Muscle of back (tissue), 11 donors: ENCODE measurements around the gene KRTAP1-5. TPM values are rescaled to one million over a fixed set of nuclear protein-coding genes. Genes with fewer than 3 reads are reported as not detected.
A peak's percentile ranks its signal among the peaks of the same experiment; 100 is the strongest.
"Not testable (repeated sequence)": the region's sequence is repeated elsewhere in the genome, so short reads cannot be mapped to it uniquely, and the experiment has no call there.

Experiments used
- DNase-seq, 3 donors: peaks; one replicate each; pipeline versions ENCODE4 v3.0.0 to v3.0.0-alpha.2; 2013
- polyA plus RNA-seq, 10 donors: library from polyadenylated mRNA; unstranded; fragments of 120-200 nt; gene quantifications; one replicate each; pipeline ENCODE4 v1.2.1, GENCODE V29; 2013; ENCODE audit not compliant: insufficient read length in 10 of 10

Gene KRTAP1-5
- polyA plus RNA-seq, 10 donors = not detected

DNA sequence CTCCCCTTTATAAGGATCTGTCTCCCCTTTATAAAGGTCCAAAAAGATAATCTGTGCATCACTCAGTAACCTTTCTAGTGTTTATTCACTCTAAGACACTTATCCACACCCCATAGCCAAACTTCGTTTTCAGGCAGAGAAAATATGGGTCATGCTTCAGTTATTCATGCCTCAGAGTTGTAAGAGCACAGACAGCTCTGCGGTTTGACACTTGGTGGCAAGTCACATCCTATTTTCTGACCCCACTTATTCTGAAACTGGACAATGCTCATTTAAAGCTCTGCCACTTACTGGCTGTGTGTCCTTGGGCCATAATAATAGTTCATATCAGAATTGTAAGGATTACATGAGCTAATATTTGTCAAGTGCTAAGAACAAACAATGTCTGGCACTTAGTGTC is 22.1 kb upstream of the KRTAP1-5 start:
- no peak for DNase-seq

DNA sequence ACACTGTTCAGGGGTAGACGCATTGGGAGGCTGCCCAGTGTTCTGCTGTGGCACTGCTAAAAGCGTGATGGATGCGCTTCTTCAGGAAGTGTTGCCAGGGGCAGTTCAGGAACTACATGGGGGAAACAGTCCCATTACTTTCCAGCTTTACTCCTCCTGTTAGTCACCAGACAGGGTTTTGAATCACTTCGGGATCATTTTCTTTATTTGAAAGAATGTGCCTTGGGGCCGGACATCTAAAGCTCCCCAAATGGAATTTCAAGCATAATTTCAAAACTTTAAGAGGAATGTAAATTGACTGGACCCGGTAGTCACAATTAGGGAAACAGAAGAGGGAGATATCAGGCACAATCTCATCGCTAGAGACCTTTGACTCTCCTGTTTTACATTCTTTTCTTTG is 21.4 kb upstream of the KRTAP1-5 start:
- peak in 1 of 3 donors; percentile 25 for DNase-seq

DNA sequence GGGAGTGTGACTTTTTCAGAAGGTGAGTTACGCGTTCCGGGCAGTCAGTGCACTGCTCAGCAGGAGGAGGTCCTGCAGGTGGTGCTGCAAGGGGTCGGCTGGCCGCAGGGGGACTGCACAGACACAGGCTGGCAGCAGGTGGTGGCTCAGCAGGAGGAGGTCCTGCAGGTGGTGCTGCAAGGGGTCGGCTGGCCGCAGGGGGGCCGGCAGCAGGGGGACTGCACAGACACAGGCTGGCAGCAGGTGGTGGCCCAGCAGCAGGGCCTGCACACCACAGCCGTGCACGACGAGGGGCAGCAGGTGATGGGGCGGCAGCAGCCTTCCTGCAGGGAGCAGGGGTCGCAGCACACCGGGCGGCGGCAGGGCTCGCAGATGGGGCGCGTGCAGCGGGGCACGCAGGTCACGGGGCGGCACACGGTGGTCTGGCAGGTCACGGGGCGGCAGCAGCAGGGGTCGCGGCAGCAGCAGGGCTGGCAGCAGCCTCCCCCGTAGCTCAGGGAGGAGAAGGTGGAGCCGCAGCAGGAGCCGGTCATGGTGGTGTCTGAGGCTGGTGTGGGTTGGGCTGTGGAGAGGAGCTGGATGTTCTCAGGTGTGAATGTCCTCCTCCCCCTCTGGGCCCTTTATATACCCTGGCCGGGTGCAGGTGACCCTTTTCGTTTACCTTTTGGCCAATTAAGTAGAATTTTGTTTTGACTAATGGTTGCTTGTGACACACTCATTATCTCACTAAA is 19.9 kb upstream of the KRTAP1-5 start, which contains the start of gene KRTAP2-1:
TSS of gene KRTAP2-1 (minus strand) at position 582 of the 731 bp plus-strand sequence. CDS start at position 533, 49 bp downstream.
- not testable (repeated sequence) for DNase-seq

DNA sequence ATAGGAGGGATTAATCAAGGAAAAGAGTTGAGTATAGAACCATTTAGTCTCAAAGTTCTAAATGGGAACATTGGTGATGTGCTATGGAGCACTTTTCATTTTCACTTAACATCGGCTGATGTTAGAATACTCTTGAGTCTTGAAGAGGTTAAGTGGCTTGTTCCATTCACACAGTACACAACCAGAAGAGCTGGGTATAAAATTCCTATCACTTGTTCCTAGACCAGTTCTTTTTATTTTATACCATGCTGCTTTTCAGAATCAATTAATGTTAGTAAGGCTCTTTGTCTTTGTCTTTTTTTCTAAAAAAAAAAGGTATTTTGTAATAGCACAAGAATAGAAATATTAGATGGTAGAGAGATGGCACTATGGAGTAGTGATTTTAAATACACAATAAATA is 15.9 kb upstream of the KRTAP1-5 start:
- DNase-seq = no peak

DNA sequence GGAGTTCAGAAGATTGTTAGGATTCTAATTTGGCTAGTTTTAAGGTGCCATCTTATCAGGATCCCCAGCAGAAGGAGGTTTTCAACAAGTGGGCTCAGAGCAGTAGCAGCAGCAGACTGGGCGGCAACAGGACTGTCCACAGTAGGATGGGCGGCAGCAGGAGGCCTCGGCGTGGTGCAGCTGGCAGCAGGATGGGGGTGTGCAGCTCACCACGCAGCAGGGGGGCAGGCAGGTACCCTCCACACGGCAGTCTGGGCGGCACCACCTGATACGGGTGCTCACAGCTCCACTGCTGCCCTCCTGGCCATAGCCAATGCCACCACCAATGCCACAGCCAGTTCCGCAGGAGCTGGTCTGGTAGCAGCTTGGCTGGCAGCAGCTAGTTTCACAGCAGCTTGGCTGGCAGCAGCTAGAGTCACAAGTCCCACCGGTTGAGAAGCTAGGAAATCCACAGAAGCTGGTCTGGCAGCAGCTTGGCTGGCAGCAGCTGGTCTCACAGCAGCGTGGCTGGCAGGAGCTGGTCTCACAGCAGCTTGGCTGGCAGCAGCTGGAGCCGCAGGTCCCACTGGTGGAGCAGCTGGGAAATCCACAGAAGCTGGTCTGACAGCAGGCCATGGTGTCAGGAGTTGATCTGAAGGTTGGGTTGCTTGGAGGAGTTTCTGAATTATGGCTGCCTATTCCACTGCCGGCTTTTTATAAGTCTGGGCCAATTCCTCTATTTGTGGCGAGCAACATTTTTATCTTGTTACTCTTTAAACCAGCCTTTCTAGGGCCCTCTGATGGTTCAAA is 14.0 kb upstream of the KRTAP1-5 start, which contains the start of gene KRTAP1-1:
TSS of gene KRTAP1-1 (minus strand) at position 668 of the 789 bp plus-strand sequence. CDS start at position 615, 53 bp downstream.
- DNase-seq = peak in 2 of 3 donors; percentile 11 to 43

DNA sequence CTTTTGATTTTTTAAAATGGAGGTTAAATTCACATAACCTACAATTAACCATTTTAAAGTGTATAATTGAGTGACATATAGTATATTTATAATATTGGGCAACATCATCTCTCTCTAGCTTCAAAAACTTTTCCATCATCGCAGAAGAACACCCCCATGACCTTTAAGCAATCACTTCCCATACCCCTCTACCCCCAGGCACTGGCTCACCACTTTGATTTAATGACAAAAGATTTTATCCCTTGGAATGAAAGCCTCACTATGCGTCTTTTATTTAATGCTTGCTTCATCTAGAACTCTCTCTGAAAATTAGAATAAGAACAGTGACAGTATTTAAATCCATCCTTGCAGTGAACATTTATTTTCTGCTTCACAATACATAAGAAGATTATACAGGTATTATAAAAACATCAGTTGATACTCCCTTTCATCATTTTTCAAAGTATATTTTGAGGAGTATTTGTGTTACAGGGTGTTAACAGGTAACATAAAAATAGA is 10.9 kb upstream of the KRTAP1-5 start:
- DNase-seq = no peak

DNA sequence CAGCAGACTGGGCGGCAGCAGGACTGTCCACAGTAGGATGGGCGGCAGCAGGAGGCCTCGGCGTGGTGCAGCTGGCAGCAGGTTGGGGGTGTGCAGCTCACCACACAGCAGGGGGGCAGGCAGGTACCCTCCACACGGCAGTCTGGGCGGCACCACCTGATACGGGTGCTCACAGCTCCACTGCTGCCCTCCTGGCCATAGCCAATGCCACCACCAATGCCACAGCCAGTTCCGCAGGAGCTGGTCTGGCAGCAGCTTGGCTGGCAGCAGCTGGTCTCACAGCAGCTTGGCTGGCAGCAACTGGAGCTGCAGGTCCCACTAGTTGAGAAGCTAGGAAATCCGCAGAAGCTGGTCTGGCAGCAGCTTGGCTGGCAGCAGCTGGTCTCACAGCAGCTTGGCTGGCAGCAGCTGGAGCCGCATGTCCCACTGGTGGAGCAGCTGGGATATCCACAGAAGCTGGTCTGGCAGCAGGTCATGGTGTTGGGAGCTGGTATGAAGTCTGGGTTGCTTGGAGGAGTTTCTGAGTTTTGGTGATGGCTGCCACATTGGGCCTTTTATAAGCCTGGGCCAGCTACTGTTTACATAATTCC is 7.4 kb upstream of the KRTAP1-5 start, which contains the start of gene KRTAP1-3:
TSS of gene KRTAP1-3 (minus strand) at position 529 of the 590 bp plus-strand sequence. CDS start at position 476, 53 bp downstream.
- peak in 1 of 3 donors; percentile 16 for DNase-seq

DNA sequence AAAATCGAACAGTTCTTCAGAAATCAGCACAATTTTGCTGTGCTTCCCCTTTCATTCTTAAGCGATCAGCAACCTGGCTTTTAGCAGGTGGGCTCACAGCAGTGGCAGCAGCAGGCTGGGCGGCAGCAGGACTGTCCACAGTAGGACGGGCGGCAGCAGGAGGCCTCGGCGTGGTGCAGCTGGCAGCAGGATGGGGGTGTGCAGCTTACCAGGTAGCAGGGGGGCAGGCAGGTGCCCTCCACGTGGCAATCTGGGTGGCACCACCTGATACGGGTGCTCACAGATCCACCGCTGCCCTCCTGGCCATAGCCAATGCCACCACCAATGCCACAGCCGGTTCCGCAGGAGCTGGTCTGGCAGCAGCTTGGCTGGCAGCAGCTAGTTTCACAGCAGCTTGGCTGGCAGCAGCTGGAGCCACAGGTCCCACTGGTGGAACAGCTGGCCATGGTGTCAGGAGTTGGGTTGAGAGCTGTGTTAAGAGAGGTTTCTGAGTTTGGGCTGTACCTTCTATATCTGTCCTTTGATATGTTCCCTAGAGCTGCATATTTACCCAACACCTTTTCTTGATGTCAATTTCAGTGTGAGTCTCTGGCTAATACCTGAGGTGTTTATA is 2.7 kb upstream of the KRTAP1-5 start, which contains the start of gene KRTAP1-4:
TSS of gene KRTAP1-4 (minus strand) at position 563 of the 613 bp plus-strand sequence. CDS start at position 446, 117 bp downstream.
- DNase-seq = no peak

DNA sequence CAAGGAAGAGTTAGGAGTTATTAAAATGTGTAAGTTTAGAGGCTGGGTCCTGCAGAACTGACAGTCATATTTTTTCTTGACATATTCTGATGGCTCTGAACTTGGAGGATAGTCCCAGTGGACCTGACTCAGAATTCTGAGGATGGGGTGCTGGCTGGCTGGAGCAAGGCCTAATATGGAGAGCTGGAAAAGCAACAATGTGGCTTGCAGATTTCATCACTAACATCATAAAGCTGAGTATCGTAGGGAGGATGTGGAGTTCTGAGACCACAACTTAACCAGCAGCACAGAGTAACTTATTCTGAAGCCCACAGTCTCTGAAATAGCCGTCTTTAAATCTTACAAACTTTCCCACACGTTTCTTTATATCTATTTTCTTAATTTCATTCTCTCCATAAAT is 2.3 kb downstream of the KRTAP1-5 start:
- no peak for DNase-seq

DNA sequence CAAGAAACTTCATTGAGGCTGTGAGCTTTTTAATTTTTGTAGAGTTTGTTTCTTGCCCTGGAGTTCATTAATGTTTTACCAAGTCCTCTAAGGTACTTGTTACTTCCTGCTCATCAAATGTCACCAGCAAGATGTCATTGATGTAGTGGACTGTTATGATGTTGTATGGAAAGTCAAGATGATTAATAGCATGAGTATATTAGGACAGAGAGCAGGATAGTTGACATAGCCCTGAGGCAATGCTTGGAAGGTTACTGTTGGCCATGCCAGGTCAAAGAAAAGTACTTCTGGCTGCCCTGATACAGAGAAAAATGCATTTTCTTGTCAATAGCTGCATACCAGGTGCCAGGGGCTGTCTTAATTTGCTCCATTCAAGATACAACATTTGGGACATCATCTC is 6.7 kb downstream of the KRTAP1-5 start:
- no peak for DNase-seq

DNA sequence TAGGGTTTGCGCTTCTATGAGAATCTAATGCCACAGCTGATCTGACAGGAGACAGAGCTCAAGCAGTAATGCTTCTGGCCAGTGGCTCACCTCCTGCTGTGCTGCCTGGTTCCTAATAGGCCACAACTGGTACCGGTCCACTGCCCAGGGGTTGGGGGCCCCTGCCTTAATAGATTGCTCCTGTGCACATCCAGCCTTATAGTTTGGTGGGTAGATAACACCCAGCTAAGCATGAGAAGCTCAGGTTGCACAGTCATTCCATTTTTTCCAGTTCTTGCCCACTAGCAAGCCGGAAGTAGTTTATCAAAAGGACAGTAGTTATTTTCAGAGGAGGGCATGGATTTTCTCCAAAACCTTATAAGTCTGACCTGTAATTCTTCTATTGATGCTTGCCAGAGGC is 7.6 kb downstream of the KRTAP1-5 start:
- DNase-seq = no peak

DNA sequence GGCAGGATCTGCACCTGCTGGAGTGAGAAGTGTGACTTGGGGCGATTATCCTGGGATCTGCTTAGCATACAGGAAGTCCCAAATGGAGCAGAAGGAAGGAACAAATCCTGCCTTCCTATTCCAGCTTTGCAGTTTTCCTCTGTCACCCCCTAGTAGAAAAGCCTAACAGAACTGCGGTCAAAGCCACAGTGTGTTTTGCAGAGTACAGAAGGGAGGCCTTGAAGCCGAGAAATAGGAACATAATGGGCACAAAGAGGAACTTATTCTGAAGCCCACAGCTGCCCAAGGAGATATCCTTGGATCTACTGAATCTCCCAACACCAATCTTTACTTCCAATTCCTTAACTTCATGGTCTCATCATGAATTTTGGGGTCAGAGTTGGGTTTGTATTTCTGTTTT is 8.5 kb downstream of the KRTAP1-5 start:
- DNase-seq = no peak

DNA sequence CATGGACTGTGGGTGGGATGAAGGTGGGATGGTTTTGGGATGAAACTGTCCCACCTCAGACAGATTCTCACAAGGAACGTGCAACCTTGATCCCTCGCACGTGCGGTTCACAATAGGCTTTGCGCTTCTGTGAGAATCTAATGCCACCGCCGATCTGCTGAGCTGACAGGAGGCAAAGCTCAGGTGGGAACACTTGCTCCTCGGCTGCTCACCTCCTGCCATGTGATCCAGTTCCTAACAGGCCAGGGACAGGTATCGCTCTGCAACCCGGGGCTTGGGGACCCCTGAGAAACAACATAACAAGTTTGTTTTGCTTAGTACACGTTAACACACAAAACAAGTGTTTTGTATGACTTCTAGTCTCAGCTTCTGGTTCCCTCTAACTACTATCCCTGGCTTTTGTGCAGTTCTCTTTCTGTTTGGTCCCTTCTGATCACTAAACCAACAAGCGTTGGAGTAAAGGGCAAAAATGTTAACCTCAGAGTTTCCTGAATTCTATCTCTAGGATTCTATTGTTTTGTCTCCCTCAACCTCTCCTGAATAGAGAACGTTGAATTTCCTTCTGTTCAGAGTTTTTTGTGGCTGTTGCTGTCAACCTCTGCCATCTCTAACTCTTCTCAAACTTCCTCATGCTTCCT is 10.3 kb downstream of the KRTAP1-5 start:
- DNase-seq = no peak

DNA sequence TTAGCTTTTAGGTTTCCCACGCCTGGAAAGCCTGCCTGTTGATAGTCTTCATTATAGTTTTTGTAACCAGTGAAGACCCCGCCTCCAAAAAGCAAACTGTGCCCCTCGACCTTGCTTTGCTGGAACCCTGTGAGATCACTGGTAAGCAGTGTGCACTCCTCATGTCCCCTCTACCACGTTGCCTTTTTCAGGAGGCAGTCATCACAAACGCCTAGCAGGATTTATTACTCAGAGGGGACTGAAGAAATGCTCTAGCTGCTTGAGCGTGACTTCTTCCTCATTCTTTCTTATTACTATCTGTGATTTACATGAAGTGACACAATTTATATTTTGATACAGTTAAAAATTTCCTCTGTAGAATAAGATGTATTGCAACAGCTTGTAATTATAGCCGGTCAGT is 11.6 kb downstream of the KRTAP1-5 start:
- DNase-seq = no peak

DNA sequence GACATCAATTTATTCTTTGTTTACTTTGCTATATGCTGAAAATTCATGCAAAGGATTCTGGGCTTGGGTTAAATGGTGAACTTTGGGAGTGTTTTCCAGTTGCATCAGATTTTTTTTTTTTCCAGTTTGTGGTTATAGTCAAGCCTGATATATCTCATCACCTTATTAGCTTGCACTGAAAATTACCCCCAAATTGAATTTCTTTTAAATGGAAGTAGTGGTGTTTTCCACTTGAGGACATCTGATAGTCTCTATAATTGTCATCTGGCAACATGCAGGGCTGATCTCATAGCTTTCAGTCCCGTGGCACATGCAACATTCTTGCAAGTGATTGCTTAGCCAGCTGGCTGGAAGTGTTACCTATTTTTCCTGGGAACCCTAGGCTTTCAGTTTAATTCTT is 13.4 kb downstream of the KRTAP1-5 start:
- DNase-seq = peak; percentile 37 to 50 (median 43)

DNA sequence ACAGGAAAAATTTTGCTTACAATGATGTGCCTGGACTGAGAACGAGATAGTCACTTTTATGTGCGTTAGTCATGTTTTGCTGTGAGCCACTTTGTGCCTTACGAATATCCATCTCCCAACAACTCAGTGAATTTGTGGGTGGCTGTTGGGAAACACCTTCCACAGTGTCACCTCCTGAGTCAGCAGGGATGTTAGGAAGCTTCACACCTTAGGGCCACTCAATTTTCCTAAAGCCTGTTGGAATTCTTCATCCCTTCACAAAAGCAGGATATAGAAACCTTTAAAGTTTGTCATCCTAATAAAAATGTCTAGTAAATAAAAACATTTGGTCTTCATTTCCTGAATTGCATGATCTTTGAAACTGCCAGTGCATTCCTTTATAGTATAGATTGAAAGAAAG is 13.8 kb downstream of the KRTAP1-5 start:
- DNase-seq = no peak

DNA sequence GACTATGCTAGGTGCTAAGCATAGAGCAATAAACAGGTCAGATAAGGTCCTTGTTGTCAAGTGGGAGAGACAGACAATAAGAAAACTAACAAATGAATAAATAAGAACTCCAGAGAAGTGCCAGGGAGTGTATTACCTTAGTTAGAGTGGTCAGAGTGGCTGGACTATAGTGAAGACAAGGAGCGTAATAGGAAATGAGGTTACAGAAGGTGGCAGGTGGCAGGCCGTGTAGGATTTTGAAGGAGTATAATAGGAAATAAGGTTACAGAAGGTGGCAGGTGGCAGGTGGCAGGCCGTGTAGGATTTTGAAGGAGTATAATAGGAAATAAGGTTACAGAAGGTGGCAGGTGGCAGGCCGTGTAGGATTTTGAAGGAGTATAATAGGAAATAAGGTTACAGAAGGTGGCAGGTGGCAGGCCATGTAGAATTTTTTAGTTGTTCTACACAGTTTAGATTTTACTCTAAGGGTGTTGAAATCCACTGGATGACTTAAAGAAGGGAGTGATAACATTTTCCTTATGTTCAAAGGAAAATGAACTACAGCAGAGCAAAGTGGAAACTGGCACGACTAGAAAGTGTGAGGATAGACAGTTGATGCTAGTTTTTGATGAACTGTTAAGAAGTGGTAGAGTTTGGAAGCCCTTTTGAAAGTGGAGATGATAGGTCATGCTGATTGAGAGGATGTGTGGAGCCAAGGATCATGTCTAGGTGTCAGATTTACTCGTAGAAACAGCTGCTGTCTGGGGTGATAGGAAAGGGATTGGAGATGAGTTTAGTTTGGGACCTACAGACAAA is 14.5 kb downstream of the KRTAP1-5 start:
- no peak for DNase-seq

DNA sequence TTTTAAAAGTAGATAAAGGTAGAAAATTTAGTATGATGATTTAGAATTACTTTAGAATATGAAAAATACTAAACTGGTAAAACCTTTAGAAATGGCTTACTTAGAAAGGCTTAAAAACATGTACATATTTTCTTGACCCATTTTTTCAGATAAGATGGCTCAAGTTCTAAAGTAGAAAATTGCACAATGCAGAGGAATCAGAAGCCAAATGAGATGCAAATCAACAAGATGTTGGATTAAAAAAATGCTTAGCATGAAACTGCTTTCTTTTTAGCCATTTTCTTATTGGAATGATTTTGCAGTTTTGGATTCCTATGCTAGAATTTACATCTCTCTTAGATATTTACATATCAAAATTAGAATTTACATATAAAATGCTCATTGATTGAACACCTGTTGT is 16.6 kb downstream of the KRTAP1-5 start:
- no peak for DNase-seq

DNA sequence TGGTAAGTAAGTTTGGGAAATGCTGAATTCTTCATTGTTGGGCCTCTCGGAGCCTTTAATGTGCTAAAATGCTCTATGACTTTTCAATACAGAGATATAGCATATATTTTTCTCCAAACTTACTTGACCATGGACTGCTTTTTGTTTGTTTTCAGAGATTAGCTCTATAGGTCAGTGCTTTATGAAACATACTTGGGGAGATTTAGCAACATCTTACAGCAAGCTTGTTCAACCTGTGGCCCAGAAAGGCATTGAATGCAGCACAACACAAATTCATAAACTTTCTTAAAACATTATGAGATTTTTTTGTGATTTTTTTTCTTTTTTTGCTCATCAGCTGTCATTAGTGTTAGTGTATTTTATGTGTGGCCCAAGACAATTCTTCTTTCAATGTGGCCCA is 17.1 kb downstream of the KRTAP1-5 start:
- DNase-seq = no peak

DNA sequence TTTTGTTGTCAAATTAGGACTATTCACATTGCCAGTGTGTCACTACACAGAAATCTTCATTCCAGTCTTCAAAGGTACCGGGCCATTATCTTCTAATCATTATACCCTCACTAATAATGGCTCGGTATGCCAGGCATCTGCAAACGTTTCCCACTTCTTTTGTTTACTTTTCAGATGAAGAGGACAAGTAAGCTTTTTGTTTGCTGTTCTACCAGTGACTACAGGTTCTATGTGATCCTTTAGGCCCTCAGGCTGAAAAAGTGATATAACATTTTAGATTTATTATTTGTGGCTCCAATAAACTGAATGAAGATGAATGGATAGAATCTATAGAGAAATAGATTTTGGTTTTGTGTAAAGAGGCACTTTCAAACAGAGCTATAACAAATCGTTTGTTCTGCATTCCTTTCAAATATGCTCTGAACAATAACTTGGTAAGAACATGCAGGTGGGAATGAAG is 17.7 kb downstream of the KRTAP1-5 start:
- no peak for DNase-seq
